Naive thymus-derived CD4-positive, alpha-beta T cell (primary cell): ENCODE data around the gene IL9. TPM values are rescaled to one million over a fixed set of nuclear protein-coding genes. Genes with fewer than 3 reads are reported as not detected.

Experiments used
- polyA plus RNA-seq, 2 donors: library from polyadenylated mRNA; unstranded; fragments of 300-500 nt; fragmentation: Illumina TruSeq; gene quantifications; one replicate each; pipeline ENCODE4 v1.2.3, GENCODE V29; 2021
- total RNA-seq, 6 experiments: library from RNA in 5 of 6; stranded (reverse) in 5 of 6; gene quantifications; 1 replicate in 5 of 6; 2 replicates in 1 of 6; pipeline ENCODE4 v1.2.3 and lab custom pipeline; 2021 to 2026

IL9 gene
- total and polyA plus RNA-seq, 7 experiments from 2014 or later: 0.70 TPM; not detected in 6

Other genes with a start within 250 kb of the IL9 start
- gene SLC25A48, start 61.2 kb downstream of the IL9 start, total RNA-seq: not detected
- not detected for gene SLC25A48, start 61.2 kb downstream of the IL9 start, polyA plus RNA-seq
- gene LECT2, start 59.1 kb upstream of the IL9 start, total RNA-seq: not detected
- not detected for gene LECT2, start 59.1 kb upstream of the IL9 start, polyA plus RNA-seq
- gene TGFBI, start 133.1 kb upstream of the IL9 start, total RNA-seq: 100 to 1,000 TPM in 1 of 5 experiments, 10 to 100 TPM in 3, not detected in 1; 18.1 to 167 (median 20.5) TPM
- under 1 TPM; 0.07 to 0.32 TPM for gene TGFBI, start 133.1 kb upstream of the IL9 start, polyA plus RNA-seq
- 10 to 100 TPM in 2 of 5 experiments, 1 to 10 TPM in 3; 1.8 to 17.6 (median 9.0) TPM for gene SMAD5, start 237.0 kb upstream of the IL9 start, total RNA-seq
- 1 to 10 TPM; 5.0 to 7.2 TPM for gene SMAD5, start 237.0 kb upstream of the IL9 start, polyA plus RNA-seq